ENCODE results near the gene PRDM5. TPM values are rescaled to one million over a fixed set of nuclear protein-coding genes. Genes with fewer than 3 reads are reported as not detected.

Gene PRDM5
- total RNA-seq, 1 donor from 2014 or later = 0.23 TPM

DNA sequence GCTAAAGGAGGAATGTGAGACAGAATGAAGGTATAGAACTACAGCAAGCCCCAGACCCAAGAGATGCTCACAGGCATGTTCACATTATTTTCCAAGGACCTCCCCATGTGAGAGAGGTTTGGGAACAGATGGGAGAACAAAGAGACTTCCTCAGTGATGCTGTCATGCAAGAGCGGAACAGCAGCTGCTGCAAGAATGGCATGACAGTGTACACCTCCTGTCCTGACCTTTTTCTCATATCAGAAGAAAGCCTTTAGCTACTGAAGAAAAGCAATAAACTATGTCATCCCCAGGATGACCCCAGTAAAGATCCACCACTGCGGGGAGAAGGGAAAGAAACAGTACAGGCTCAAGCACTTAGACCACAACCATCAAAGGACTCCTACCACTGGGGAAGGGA, 7.2 kb downstream of the PRDM5 start:
- DNase-seq (ENCODE audit: low spot score) = no peak

DNA sequence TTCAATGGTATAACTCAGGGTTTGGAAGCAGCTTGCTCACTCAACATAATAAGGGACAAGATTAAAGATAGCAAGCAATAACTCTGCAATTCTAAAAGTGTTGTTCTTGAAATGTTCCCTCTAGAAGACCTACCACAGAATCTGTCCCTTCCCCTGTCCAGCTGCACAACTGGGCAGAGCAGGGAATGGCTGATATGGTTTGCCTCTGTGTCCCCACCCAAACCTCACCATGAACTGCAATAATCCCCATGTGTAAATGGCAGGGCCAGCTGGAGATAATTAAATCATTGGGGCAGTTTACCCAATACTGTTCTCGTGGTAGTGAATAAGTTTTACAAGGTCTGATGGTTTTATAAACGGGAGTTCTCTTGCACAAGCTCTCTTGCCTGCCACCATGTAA, 19.1 kb downstream of the PRDM5 start:
- no peak for DNase-seq (ENCODE audit: low spot score)

More for the DNA sequence above, 7.2 kb downstream of the PRDM5 start:
- ATAC-seq = no peak

DNA sequence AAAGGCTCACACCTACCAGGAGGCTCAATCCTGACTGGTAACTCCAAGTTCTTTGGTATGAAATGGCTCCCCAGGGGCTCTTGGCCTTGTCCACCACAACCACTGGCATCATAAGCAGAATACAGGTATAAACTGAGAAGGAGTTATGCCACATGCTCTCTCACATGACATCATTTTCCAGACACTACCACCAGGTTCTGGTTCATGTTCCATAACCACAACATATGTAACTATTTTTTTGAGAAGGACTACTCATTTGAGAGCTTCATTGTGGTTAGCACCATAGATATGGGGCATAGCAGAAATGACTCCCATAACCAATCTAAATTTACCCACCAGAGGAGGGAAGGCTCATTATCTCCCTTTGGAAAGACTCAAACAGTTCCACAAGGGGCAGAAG, 19.6 kb downstream of the PRDM5 start:
- DNase-seq (ENCODE audit: low spot score) (no peak), ATAC-seq (no peak)

More for the DNA sequence above, 19.1 kb downstream of the PRDM5 start:
- no peak for ATAC-seq

DNA sequence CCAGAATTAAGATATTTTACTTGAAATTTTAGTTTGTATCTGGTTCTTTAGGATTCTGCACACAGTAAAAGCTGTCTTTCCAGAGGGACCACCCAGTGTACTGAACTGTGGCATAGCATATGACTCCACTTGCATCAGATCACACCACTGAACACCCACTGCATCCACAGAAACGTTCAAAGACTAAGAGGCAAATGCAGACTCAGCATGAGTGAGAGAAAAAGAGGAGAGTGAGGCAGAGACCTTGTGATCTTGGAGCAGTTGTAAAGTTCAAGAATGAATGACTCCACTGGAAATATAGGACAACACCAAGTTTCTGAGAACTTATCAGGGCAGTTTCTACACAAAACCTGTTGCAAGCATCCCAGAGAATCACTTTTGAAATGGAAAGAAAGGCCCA, 20.8 kb downstream of the PRDM5 start:
- DNase-seq (ENCODE audit: low spot score) (no peak), ATAC-seq (no peak)

DNA sequence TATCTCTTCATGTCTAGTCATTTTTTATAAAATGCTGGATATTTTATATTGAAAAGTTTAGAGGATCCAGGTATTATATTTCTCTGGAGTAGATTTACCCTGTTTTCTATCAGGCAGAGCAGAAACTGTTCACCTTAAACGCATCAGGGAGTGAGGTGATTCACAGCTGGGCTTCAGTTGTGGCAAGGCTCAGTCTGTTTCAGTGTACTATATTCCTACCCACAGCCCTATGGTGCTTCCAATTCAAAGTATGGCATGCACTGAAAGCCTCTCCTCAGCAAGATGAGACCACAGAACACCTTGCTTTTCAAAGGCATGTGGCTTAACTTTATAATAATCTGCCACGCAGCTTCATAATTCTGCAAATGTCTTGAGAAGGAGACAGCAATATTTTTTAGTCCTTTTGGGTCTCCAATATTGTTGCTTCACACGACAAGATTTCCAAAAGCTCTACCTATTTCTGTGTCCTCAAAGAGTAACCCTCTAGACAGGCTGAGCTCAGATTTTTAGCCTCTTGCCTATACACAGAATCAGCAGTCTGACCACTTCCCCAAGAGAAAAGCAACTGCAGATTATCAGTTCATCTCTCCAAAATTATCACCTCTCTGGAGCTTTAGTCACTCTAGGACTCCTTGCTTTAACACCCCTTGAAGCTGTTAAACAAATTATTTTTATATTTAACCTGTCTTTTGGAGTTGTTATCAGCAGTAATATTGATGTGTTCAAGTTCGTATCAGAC, 24.4 kb downstream of the PRDM5 start:
- DNase-seq (ENCODE audit: low spot score) (no peak), ATAC-seq (no peak)

DNA sequence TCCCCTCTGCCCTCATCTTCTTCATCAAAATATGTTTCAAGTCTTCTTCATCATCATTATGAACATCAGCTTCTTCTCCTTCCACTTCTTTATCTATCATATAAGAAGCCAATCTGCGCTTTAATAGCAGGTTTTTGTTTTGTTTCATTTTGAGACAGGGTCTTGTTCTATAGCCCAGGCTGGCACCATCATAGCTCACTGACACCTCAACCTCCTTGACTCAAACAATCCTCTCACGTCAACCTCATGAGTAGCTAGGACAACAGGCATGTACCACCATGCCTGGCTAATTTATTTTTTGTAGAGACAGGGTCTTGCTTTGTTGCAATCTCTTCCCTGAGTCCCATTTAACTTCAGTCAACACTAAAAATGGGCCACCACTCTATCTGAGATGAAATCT, 27.0 kb downstream of the PRDM5 start:
- no peak for DNase-seq (ENCODE audit: low spot score)
- ATAC-seq = no peak

DNA sequence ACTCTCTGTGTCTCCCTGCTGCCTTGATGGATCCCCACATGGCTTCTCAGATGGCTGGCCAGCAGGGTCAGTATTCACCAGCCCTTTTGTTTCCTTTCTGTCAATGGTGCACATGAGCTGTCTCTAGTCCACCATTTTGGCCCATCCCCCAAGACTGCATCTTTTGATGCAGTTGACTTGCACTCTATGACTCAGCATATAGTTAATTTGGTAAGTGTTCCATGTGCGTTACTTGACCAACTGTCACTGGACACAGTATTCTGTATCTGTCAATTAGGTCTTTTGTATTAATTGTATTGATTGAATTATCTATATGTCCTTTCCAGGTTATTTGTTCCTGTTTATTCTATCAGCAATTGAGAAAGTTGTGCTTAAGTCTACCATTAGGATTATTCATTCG, 29.2 kb downstream of the PRDM5 start:
- ATAC-seq = no peak
- DNase-seq (ENCODE audit: low spot score) = no peak

DNA sequence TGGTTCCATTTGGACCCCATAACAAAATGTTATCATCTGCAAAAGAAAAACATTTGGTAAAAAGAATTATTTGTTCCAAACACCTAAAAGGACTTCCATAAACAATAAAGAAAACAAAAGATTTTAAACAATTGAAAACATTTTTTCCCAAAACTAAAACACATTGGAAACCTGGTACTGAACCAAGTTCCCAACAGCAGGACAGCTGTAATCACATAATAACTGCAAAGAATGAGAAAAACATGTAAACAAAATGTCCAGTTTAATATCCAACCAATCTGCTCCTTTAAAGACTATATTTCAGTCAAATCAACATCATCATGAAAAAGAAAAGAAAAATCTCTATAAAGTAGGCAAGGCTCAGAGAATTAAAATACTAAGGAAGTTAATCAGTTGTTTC, 36.3 kb downstream of the PRDM5 start:
- DNase-seq (ENCODE audit: low spot score) (no peak), ATAC-seq (no peak)

DNA sequence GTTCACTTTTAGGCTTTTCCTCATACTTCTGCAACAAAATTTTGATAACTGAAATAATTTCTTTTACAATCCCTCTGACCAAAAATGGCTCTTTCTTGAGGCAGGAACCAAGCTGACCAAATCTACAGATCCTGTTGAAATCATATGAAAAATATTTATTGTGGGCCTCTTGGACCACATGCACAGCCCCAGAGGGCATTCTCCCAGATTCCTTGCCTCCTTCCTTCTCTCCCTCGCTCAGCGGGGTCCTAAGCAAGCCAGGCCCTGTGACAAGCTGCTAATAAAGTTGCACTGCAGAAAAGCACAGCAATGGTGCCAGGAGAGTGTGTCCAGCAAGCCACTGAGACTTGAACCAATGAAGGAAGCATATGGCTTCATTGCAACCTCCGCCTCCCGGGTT, 40.7 kb downstream of the PRDM5 start:
- no peak for DNase-seq (ENCODE audit: low spot score)
- no peak for ATAC-seq

DNA sequence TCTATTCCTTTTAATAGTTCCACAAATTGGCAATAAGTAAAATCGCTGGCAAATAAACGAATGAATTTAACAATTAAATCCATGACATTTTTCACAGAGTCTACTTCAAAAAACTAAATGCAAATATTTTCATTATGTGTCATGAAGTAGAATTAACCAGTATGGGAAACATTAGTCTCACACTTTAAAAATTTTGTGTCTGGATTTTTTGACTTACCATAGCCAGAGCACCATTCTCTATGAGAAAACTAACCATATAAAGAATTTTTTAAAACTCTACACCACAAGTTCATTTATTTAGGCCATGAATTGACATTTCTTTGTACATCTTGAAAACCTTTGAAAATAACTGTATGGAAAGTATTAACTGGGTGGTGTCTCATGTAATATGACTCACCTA, 41.2 kb downstream of the PRDM5 start:
- DNase-seq (ENCODE audit: low spot score) = no peak
- ATAC-seq = no peak

DNA sequence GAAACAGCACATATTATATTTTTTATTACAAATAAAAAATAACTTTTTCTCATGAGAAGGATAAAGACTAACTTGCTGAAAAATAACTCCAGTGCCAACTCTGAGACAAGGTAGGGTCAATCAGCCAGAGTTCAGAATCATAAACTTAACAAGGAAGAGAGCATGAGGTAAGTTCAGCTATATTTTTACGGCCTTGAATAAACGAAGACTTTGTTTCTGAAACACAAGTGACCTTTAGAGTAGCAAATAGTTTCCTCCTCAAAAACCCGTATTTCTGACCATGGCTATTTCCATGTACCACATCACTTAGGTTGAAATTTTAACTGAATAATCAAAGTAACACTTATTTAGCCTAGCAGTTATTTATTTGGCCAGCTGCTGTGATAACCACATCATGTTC, 45.5 kb downstream of the PRDM5 start:
- ATAC-seq (no peak), DNase-seq (ENCODE audit: low spot score) (no peak)

DNA sequence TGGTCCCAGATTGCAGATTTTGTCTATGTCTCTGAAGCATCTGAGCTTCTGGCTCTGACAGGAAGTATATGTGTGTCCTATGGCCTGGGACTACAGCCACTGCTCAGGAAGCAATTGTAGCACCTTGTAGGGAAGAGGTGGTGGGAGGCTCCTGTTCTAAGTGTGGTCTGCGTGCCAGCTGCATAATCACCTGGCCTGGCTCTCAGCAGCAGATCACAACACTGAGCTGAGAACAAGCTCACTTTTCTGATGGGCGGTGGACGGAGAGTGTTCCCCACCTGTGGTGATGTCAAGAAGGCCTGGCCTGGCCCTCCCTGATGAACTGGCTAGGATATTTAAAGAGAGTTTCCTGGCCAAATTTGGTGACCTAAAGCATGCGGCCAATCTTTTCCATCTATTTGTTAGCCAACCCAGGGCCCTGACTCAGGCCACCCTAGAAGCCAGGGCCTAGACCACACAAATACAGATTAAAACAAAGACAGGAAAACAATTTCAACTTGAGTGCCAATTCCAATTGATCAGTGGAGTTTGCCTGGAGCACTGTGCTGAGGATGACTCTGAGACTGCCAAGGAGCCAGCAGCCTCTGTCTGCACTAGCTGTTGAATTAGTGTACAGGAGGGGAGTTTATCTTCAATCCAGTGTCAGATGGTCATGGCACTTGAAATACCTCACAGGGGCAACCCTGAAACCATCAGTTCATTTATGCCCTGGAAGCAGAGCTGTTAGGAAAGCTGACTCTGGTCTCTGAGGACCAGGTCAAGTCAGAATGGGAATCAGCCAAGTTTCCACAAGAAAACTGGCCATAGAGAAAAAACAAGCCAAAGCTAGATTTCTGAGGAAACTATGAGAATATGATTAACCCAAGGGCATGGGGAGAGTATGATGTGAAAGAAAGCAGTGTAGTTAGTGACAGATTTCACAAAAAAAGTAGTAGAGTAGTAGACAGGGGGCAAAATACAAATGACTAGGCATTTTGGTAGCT, 47.4 kb downstream of the PRDM5 start:
- no peak for ATAC-seq
- no peak for DNase-seq (ENCODE audit: low spot score)

DNA sequence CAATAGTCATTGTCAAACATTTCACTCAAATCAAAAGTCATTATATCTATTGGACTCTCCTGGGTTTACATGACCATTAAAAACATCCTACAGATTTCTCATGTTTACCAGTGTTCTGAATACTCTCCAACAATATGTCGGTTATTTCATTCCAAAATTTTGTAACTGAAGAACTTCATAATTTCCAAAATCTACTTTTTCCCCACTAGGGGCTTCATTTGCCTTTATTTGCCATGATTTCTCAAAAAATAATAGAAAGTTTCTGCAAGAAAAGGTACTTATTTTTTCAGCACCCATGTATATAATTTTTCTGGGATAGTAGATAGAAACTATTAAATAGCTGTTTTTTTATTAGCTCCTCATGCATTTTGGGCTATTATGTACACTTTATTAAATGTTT, 49.0 kb downstream of the PRDM5 start:
- ATAC-seq (no peak), DNase-seq (ENCODE audit: low spot score) (no peak)

DNA sequence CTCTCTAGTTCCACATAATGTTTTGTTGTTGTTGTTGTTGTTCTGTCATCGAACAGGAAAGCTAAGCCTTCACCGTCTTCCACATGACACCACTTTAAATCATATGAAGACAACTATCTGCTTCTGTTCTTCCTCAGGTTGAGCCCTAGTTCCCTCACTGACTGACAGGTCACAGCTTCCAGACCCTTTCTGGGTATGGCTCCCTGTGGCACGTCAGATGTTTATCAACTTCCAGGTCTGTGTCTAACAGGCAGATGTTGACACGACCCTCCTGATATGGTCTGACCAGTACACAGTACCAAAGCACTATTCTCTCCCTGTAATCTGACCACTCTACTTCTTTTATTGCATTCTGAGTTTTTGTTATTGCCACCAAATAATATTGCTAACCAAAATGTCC, 51.4 kb downstream of the PRDM5 start:
- ATAC-seq = no peak
- no peak for DNase-seq (ENCODE audit: low spot score)

DNA sequence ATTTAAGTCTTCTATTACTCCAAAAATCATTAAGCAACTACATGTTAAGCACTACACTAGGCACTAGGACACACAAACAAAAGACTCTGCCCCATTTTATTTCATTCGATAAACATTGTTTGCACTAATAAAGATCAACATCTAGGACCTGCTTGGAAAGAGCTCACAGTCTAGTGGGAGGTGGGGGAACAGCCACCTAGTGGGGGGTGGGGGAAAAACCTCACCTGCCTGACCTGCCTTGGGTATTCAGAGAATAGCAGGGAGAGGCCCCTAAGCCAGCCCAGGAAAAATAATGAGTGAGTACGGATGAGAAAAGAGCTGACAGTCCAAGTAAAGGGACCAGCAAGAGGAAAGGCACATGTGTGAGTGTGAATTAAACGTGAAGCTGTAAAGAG, 52.2 kb downstream of the PRDM5 start:
- DNase-seq (ENCODE audit: low spot score) (no peak), ATAC-seq (no peak)

DNA sequence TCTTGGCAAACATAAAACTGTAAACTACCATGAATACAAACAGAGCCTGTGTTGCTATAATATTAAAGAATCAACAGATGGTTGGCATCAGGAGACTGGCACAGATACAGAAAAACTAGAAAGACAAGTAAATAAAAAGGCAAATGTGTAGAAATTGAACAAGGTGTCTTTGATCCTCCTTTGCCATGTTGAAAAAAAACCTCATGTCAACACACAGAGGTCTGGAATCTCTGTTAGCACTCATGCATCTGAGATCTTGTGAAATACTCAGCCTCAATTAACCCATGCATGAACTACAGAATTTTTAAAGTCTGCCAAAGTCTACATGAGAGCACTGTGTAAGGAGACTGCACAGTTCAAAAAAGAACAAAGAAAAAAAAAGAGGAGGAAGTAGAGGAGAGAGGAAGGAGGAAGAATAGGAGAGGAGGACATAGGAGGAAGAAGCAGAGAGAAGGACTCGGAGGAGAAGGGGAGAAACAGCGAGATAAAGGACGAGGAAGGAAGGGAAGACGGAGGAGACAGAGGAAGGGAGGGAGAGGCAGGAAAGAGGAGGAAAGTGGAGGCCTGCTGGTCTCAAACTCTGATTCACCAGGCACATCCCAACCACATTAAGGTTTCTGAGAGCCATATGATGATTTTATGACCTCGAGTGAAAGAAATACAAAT, 52.8 kb downstream of the PRDM5 start:
- DNase-seq (ENCODE audit: low spot score) = no peak
- no peak for ATAC-seq

DNA sequence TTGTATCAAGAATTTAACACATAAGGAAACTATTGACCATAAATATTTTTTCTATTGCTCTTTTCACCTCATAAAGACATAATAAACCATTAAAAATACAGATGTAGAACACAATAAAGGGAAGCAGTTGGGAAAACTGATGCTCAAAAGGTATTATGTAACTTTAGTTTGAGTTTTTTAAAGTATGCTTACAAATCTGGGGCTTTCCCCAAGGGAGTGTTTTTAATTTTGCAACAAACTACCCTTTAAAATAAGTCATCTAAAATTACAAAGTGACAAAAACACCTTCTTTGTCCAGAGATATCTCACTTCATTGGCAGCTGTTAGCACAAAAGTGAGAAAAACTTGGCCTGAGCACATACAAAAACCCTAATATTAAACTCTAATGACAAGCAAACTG, 55.0 kb downstream of the PRDM5 start:
- ATAC-seq = no peak
- DNase-seq (ENCODE audit: low spot score) = no peak

DNA sequence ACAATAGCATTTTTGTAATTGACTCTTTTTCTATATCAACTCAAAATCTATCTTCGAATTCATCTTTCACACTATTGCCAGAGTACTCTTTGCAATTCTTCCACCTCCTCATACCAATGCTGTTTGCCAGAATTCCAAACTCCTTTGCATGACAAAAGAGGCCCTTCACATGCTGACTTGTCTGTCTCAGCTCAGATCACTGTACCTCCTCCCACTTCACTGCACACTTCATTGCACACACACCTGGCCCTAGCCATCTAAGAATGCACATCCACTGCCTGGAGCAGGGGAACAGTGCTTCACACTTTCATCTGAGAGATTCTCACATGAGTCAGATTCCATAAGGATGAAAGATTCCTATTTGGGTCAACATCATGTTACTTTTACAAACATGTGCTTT, 56.5 kb downstream of the PRDM5 start:
- no peak for ATAC-seq
- DNase-seq (ENCODE audit: low spot score) = no peak

DNA sequence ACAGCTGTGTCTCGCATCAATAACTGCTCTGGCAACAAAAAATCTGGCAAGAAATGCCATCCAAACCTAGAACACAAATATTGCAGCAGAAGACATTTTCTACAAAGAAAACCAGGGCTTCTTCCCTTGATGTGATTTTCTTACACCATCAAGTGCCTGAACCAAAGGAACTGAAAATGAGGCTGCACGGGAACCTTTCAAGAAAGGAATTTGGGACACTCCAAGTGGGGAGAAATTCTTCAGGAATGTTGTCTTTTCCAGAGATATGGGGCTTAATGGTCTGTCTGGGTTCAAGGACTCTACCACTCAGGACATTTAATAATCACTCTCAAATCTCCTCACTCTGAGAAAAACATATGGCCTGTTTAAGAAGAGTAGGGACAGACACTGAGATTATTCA, 57.6 kb downstream of the PRDM5 start:
- DNase-seq (ENCODE audit: low spot score) = no peak
- no peak for ATAC-seq

DNA sequence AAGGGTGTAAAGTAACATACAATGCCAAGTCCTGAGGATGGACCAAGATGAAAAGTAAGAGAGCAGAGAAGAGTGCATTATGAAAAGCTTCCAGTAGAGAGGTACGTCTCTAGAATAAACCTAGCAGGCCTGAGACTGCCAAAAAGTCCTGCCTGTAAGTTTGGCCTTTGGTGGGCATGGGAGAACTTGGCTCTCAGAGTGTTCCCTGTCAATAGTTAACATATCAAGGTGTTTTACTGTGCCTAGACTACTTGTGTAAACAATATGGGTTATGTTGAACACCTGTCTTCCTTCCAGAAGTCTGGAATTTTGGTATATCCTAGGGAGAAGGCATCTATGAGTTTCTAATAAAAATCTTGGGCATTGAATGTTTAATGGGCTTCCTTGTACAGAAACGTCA, 60.1 kb downstream of the PRDM5 start:
- ATAC-seq (no peak), DNase-seq (ENCODE audit: low spot score) (no peak)

DNA sequence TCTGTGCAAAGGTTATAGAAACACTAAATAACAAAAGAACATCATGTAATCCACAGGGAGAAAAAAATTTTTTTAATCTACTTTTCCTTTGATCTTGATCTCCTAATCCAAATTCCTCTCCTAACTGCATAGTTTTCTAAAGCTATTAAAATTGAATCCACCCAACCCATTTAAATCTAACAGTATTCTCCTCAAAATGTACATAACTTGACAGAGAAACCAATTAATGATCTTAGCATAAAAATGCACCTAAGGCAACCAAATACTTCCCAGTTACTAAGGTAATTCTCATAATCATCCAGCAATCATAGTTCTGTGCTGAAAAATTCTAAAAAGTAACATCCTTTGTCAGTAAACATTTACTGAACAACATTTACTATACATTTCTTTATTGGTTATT, 60.7 kb downstream of the PRDM5 start:
- no peak for ATAC-seq
- DNase-seq (ENCODE audit: low spot score) = no peak

DNA sequence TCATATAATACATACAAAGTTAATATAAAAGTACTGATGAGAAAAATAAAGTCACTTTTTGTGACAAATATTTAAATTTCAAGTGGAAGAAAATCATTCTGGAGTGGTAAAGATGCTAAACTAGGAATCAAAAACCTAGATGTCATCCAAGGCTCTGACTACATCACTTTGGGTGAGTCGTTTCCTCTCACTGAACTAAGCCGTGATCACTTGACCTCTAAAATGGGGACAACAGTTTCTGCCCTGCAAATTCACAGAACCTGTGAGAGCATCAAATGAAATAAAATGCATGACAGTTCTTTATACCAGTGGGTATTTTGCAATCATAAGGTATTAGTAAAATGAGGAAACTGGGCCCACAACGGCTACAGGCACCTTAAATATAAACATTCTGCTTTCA, 63.8 kb downstream of the PRDM5 start:
- DNase-seq (ENCODE audit: low spot score) (no peak), ATAC-seq (no peak)
